Measurements from ENCODE around the gene PSMA3. TPM values are rescaled to one million over a fixed set of nuclear protein-coding genes. Genes with fewer than 3 reads are reported as not detected.

The PSMA3 gene
- total RNA-seq, 1 donor from 2014 or later = 102 TPM

GRCh38 chr14:58272588-58273372, 28.1 kb downstream of the PSMA3 start:
- peak; percentile 49 for DNase-seq

- no peak for DNase-seq
Measured at GRCh38 chr14:58274881-58275280, 30.2 kb downstream of the PSMA3 start.

GRCh38 chr14:58275527-58276190, 31.0 kb downstream of the PSMA3 start:
- no peak for DNase-seq

- DNase-seq = no peak
Measured at GRCh38 chr14:58276208-58276607, 31.6 kb downstream of the PSMA3 start.

GRCh38 chr14:58278177-58278576, 33.5 kb downstream of the PSMA3 start:
- DNase-seq = no peak

GRCh38 chr14:58280954-58281787, 36.5 kb downstream of the PSMA3 start:
- DNase-seq = peak; percentile 96

- DNase-seq = no peak
Measured at GRCh38 chr14:58281969-58282368, 37.3 kb downstream of the PSMA3 start.

- DNase-seq = no peak
Measured at GRCh38 chr14:58282925-58283593, 38.4 kb downstream of the PSMA3 start.

- DNase-seq = no peak
Measured at GRCh38 chr14:58283730-58284129, 39.1 kb downstream of the PSMA3 start.

GRCh38 chr14:58285132-58285531, 40.5 kb downstream of the PSMA3 start:
- no peak for DNase-seq

- DNase-seq = no peak
Measured at GRCh38 chr14:58287607-58288042, 43.0 kb downstream of the PSMA3 start.

- no peak for DNase-seq
Measured at GRCh38 chr14:58288106-58288792, 43.6 kb downstream of the PSMA3 start.

- DNase-seq = no peak
Measured at GRCh38 chr14:58291646-58292045, 47.0 kb downstream of the PSMA3 start.

GRCh38 chr14:58292187-58292586, 47.5 kb downstream of the PSMA3 start:
- DNase-seq = no peak

GRCh38 chr14:58294201-58294600, 49.6 kb downstream of the PSMA3 start:
- no peak for DNase-seq

GRCh38 chr14:58296726-58297125, 52.1 kb downstream of the PSMA3 start:
- peak; percentile 35 for DNase-seq

- DNase-seq = peak; percentile 64
Measured at GRCh38 chr14:58297412-58297761, 52.7 kb downstream of the PSMA3 start.

GRCh38 chr14:58297762-58298476, 53.3 kb downstream of the PSMA3 start:
- peak; percentile 100 for DNase-seq

GRCh38 chr14:58298477-58299400, 54.1 kb downstream of the PSMA3 start, which contains the start of gene ARID4A:
ARID4A (plus strand) TSS chr14:58298555; CDS start chr14:58299855, 1,300 bp downstream.
- no peak for DNase-seq
